ENCODE data around the gene PYM1.

PYM1 gene

GRCh38 chr12:55927588-55928502 lies at the start of gene PYM1:
PYM1 (minus strand) TSS chr12:55927894; CDS start chr12:55927761, 133 bp downstream.
- DNase-seq (ENCODE audit: low read depth in 2 of 2), result peak; percentile 59 to 65

DNA sequence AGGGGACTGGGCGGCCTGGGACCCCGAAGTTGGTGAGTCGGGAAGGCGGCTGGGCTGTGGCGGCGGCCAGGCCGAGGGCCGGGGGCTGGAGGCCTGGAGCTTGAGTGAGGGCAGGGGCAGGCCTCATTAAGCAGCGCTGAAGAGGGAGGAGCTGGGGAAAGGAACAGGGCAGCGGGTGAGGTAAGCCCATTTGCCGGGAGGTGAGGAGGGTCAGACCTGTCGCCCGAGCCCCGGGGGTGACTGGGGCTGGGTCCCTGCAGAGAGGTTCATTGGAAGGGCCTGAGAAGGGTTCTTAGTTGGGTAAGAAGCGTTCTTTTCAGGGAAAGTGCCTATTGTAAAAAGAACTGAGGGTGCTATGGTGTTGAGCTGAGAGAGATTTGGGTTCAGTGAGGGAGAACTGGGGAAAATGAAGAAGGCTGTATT lies 46.6 kb upstream of the PYM1 start:
- peak in 1 of 2 donors; percentile 27 for DNase-seq (ENCODE audit: low read depth in 2 of 2)

- peak; percentile 97 to 99 for DNase-seq (ENCODE audit: low read depth in 2 of 2)
These were observed 46.1 kb upstream of the PYM1 start, which contains the start of gene RAB5B for GRCh38 chr12:55973599-55974307. RAB5B (plus strand) TSS chr12:55974078; CDS start chr12:55986961, 12,883 bp downstream.

DNA sequence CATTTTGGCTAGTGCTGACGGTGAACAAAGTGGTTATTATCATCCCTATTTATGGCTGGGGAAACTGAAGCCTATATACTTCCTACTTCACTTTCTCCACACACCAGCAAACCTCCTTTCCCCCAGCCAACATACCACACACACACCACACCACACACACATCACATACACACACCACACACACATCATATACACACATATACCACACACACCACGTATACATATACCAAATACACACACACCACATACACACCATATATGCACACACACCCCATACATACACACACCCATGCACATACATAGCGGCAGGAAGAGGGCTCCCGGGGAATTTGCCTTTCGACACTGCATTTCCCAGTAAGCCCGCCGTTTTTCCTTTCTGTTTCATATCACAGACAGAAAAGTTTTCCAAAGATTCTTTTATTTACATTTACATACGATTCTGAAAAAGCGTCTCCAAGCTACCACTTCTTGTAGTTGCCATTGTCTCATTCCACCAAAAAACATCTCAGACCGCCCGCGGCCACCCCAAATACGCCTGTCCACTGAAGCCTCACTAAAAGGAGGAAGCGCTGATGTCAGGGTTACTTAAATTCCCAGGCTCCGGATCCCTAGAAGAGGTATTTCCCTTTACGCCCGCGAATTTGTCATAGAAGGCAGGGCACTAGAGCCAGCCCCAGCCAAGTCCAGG lies 45.4 kb upstream of the PYM1 start:
- DNase-seq (ENCODE audit: low read depth in 2 of 2), result no peak

DNA sequence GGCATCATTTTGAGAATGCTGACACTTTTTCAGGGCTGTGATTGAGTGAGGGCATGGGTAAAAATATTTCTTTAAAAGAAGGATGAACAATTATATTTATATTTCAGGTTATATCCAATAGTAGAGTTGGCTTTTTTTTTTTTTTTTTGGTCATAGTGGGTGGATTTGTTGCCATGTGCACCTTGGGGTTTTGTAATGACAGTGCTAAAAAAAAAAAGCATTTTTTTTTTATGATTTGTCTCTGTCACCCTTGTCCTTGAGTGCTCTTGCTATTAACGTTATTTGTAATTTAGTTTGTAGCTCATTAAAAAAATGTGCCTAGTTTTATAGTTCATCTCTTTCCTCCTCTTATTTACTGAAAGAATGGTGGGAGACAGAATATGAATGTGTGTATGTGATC lies 44.8 kb upstream of the PYM1 start:
- DNase-seq (ENCODE audit: low read depth in 2 of 2), result no peak

GRCh38 chr12:55972042-55972441 lies 44.3 kb upstream of the PYM1 start:
- no peak for DNase-seq (ENCODE audit: low read depth in 2 of 2)

GRCh38 chr12:55970775-55971174 lies 43.1 kb upstream of the PYM1 start:
- DNase-seq (ENCODE audit: low read depth in 2 of 2), result no peak

DNA sequence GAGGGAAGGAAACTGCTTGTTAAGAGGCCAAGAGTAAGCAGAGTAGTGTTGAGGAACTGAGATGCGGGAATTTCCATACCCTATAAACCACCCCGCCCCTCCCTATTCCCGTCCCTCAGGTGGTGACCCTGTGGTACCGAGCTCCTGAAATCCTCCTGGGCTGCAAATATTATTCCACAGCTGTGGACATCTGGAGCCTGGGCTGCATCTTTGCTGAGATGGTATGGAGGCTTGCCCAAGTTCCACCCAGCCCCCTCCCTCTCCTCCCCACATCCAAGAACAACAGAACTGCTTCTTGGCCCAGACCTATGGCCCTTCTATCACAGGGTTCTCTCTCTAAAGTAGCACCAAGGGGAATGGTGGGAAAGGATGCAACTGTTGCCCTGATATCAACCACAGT lies 41.7 kb upstream of the PYM1 start:
- no peak for DNase-seq (ENCODE audit: low read depth in 2 of 2)

DNA sequence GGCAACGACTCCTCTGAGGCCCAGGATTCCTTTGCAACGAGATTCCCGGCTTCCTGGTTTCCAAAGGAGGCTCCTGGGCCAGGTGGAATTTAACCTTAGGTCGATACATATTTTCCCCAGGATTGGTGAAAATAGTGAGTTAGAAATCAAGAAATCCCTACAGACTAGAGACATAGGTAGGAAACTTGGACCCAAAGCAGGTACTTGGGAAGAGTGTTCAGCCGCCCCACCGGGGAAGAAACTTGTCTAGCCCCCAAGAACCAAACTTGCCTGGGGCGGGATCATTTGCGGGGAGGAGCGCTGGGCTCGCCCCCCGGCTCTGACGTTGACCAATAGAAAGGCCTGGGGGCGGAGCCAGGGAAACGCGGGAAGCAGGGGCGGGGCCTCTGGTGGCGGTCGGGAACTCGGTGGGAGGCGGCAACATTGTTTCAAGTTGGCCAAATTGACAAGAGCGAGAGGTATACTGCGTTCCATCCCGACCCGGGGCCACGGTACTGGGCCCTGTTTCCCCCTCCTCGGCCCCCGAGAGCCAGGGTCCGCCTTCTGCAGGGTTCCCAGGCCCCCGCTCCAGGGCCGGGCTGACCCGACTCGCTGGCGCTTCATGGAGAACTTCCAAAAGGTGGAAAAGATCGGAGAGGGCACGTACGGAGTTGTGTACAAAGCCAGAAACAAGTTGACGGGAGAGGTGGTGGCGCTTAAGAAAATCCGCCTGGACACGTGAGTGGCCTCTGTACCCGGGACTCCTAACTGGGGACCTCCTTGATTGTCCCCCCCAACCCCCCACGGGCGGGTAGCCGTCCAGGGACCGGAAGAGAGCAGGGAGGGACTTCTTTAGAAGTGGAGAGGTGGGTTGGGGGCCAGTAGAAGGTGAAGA lies 39.0 kb upstream of the PYM1 start, which contains the start of gene CDK2:
TSS of gene CDK2 (plus strand) at position 423 of the 874 bp plus-strand sequence. CDS start at position 602, 179 bp downstream.
- DNase-seq (ENCODE audit: low read depth in 2 of 2), result peak; percentile 81 to 93

DNA sequence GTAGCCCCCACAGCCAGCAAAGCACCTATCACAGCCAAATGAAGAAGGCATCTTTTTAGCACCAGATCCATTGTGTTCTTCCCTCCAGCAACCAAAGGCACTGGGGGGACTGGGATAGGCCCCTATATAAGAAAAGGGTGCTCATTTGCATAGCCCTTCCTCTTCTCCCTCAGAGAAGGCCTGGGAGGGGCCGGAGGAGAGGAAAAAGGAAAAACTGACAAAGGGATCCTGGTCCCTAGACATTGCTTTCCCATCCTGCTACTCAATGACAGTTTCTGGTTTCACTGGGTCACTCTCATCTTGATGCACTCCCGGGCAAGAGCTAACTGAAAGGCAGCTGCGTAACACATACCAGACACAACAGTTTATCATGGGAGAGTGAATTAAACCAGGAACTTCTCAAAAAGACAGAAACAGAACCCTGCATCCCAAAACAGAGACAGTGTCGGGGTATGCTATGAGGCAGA lies 38.3 kb upstream of the PYM1 start, which contains the start of gene PMEL:
TSS of gene PMEL (minus strand) at position 102 of the 467 bp plus-strand sequence. CDS start at position 71, 31 bp downstream.
- DNase-seq (ENCODE audit: low read depth in 2 of 2), result no peak

- no peak for DNase-seq (ENCODE audit: low read depth in 2 of 2)
These were observed 37.5 kb upstream of the PYM1 start for GRCh38 chr12:55965240-55965639.

DNA sequence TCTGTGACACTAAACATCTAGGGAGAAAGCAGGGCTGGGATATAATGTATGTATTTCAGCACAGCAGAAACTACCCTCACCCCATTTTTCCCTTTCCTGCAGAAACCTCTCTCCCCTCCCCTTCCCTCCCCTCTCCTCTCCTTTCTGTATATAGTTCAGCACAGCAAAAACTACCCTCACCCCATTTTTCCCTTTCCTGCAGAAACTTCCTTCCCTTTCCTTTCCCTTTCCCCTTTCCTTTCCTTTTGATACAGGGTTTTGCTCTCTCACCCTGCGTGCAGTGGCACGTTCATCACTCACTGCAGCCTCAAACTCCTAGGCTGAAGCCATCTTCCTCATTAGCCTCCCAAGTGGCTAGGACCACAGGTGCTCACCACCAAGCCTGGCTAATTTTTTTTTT lies 36.1 kb upstream of the PYM1 start:
- no peak for DNase-seq (ENCODE audit: low read depth in 2 of 2)

DNA sequence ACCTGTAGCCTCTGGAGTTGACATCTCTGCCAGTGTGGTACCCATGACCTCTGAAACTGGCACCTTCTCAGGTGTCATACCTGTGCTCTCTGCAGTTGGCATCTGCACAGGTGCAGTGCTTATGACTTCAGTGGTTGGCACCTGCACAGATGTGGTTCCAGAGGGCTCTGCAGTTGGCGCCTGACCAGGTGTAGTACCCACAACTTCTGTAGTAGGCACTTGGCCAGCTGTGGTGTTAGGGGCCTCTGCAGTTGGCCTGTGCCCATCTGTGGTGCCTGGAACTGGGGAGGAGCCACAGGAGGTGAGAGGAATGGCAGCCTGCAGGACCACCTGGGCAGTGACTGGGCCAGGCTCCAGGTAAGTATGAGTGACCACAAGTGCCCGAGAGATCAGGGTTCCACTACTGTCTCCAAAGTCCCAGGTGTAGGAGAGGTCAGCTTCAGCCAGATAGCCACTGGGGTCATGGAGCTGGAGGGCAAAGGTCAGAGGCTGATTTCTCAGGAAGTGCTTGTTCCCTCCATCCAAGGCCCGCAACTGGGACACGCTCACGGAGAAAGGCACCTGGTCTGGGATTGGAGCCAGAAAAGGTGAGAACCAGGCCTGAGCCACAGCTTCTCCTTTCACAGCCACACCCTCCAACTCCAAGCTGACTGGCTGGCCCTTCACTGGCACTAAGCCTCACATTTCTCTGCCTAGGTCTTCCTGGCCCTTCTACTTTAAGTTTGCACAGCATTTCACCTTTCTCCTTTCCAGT lies 29.6 kb upstream of the PYM1 start:
- DNase-seq (ENCODE audit: low read depth in 2 of 2), result no peak

DNA sequence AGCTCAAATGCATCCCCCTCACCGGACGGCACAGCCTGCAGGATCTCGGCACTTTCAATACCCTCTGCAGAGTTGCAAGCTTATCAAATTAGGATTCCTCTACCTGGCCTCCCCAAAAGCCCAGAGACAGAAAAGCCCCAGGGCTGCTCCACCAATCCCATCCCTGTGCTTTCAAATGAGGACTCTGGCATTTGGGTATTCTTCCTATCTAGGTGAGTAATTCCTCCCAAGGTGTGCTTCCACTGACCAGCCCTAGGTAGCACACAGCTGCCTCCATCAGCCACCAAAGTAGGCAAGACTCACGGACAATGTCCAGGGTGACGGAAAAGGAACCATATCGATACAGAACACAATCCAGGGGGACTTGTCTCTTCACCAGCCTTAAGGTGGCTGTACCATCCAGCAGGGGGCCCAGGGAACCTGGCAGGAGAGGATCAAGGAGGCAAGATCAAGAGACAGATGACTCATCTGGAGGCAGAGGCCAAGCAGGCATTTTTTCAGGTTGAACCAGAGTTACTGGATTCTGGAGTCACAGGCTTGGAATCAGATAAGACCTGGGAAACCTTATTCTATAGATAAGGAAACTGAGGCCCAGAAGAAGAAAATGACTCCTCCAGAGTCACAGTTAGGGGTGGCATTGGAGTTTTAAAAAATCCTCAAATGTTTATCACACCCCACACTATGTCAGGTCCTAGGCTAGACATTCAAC lies 28.3 kb upstream of the PYM1 start:
- peak in 1 of 2 donors; percentile 32 for DNase-seq (ENCODE audit: low read depth in 2 of 2)

DNA sequence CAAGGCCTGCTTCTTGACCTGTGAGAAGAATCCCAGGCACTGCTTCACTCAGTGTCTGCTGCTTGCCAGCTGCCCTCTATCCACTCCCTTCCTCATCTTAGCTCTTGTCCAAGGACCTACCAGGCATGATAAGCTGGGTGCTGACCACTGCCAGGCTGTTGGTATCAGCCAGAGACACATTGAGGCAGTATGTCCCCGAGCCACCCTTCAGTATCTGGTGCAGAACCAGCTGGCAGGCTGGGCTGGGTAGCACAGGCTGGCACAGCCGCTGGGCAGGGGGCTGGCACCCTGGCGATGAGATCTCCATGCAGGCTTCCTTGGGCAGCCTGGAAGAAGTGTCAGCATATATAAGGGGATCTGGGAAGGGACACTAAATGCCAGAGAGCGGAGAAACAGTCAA lies 27.6 kb upstream of the PYM1 start:
- no peak for DNase-seq (ENCODE audit: low read depth in 2 of 2)

GRCh38 chr12:55946553-55946952 lies 18.9 kb upstream of the PYM1 start:
- DNase-seq (ENCODE audit: low read depth in 2 of 2), result no peak

- DNase-seq (ENCODE audit: low read depth in 2 of 2), result no peak
These were observed 15.0 kb upstream of the PYM1 start for GRCh38 chr12:55942577-55943136.

DNA sequence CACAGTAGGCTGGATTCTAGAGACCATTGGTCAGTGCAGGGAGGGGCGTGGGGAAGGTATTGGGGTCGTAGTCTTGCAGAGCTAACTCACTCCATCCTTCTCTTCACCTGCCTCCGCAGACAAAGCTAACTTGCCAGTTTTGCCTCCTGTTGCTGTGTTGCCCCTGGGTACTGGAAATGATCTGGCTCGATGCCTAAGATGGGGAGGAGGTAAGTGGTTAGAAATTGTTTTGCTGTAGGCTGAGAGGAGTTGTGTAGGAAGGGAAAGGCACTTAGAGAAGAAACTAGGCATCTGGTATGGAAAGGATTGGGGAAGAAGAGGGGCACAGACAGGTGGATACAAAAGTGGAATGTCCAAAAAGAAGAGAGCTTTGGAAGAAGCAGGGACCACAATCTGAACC lies 14.4 kb upstream of the PYM1 start:
- DNase-seq (ENCODE audit: low read depth in 2 of 2), result no peak

Data from stimulated activated CD4-positive, alpha-beta T cell treated with anti-CD3 and anti-CD28 coated beads, Interleukin-15, amount 100 ng/mL, for 48 hours (primary cell).